HepG2 (cell line): ENCODE results near the gene ZNF367. TPM values are rescaled to one million over a fixed set of nuclear protein-coding genes. Genes with fewer than 3 reads are reported as not detected.

Source experiments
- ERF ChIP-seq: IDR thresholded peaks from 2 replicates; pipeline ENCODE4 v1.6.1; 2018; ENCODE audit warnings: missing biosample characterization, missing genetic modification reagents
- FOXA1 ChIP-seq, 2 experiments: fragments of 450-650 bp in 1 of 2; sonication (generic) in 1 of 2; formaldehyde crosslinking in 1 of 2; IDR thresholded peaks; 2 replicates each; pipeline versions ENCODE4 v1.4.0 to v1.6.1; 2016 to 2020; ENCODE audit warnings: missing genetic modification reagents in 1 of 2
- HOXD1 ChIP-seq: sonication (generic); formaldehyde crosslinking; IDR thresholded peaks from 2 replicates; pipeline ENCODE4 v1.5.0; 2020; ENCODE audit warnings: missing genetic modification reagents
- KDM5B ChIP-seq: sonication (generic); formaldehyde crosslinking; IDR thresholded peaks from 2 replicates; pipeline ENCODE4 v1.4.0; 2020; ENCODE audit warnings: missing genetic modification reagents, mild to moderate bottlenecking, borderline replicate concordance
- MAZ ChIP-seq, 2 experiments: sonication (generic) in 1 of 2; formaldehyde crosslinking in 1 of 2; IDR thresholded peaks; 2 replicates each; pipeline versions ENCODE4 v1.5.0 to v1.6.1; 2012 to 2020; ENCODE audit warnings: low read depth in 2 of 2, mild to moderate bottlenecking in 2 of 2, borderline replicate concordance in 1 of 2, improper control_type of control experiment in 1 of 2, low read length in 1 of 2, missing genetic modification reagents in 1 of 2, moderate library complexity in 1 of 2
- MEIS2 ChIP-seq: sonication (generic); formaldehyde crosslinking; IDR thresholded peaks from 2 replicates; pipeline ENCODE4 v1.9.0; 2021; ENCODE audit warnings: mild to moderate bottlenecking, missing genetic modification reagents
- ZBTB8A ChIP-seq: sonication (generic); formaldehyde crosslinking; IDR thresholded peaks from 2 replicates; pipeline ENCODE4 v1.4.0; 2020; ENCODE audit warnings: mild to moderate bottlenecking, low read depth, missing genetic modification reagents, borderline replicate concordance
- ZFP41 ChIP-seq: sonication (generic); formaldehyde crosslinking; IDR thresholded peaks from 2 replicates; pipeline ENCODE4 v1.4.0; 2020; ENCODE audit warnings: mild to moderate bottlenecking, missing genetic modification reagents, borderline replicate concordance
- ZNF552 ChIP-seq: sonication (generic); formaldehyde crosslinking; IDR thresholded peaks from 2 replicates; pipeline ENCODE4 v1.9.0; 2022; ENCODE audit warnings: missing genetic modification reagents, mild to moderate bottlenecking, borderline replicate concordance
- ZNF589 ChIP-seq: sonication (generic); formaldehyde crosslinking; conservative IDR thresholded peaks from 2 replicates; pipeline ENCODE4 v1.8.0; 2022; ENCODE audit warnings: mild to moderate bottlenecking, moderate library complexity, missing genetic modification reagents
- ZNF616 ChIP-seq: sonication (generic); formaldehyde crosslinking; IDR thresholded peaks from 2 replicates; pipeline ENCODE4 v1.5.0; 2020; ENCODE audit warnings: low read depth, mild to moderate bottlenecking, missing genetic modification reagents
- ZSCAN21 ChIP-seq: sonication (generic); formaldehyde crosslinking; IDR thresholded peaks from 2 replicates; pipeline ENCODE4 v1.8.0; 2022; ENCODE audit warnings: mild to moderate bottlenecking, missing genetic modification reagents, moderate library complexity, borderline replicate concordance
- polyA plus RNA-seq, 8 experiments: library from polyadenylated mRNA; depleted of rRNA in 3 of 8; stranded (reverse) in 7 of 8; unstranded in 1 of 8; fragments of >200 nt; fragmentation: Illumina TruSeq in 4 of 8; extraction: Trizol in 4 of 8; gene quantifications; 2 replicates each; pipeline versions ENCODE4 v1.2.1 to v1.2.3, GENCODE V29; 2011 to 2016; ENCODE audit warnings: low read depth in 4 of 8, missing spikeins in 1 of 8, mixed read lengths in 1 of 8; ENCODE audit not compliant: insufficient read depth in 1 of 8
- total RNA-seq, 5 experiments: library from RNA; depleted of rRNA; stranded (reverse); fragments of >200 nt; fragmentation: Illumina TruSeq; extraction: Trizol; gene quantifications; 2 replicates each; pipeline ENCODE4 v1.2.3, GENCODE V29; 2016; ENCODE audit warnings: low read depth in 1 of 5
- TF ChIP-seq, protein P1 (sequence below), 2 experiments: sonication (generic) in 1 of 2; formaldehyde crosslinking in 1 of 2; IDR thresholded peaks; 2 replicates each; pipeline versions ENCODE4 v1.4.0 to v1.6.1; 2018 to 2020; ENCODE audit warnings: missing genetic modification reagents in 2 of 2, borderline replicate concordance in 1 of 2, low read depth in 1 of 2, mild to moderate bottlenecking in 1 of 2, missing biosample characterization in 1 of 2
- TF ChIP-seq, protein P2 (sequence below): sonication (generic); formaldehyde crosslinking; IDR thresholded peaks from 2 replicates; pipeline ENCODE4 v1.9.0; 2021; ENCODE audit warnings: mild to moderate bottlenecking, missing genetic modification reagents
- TF ChIP-seq, protein P3 (sequence below): IDR thresholded peaks from 2 replicates; pipeline ENCODE4 v1.6.1; 2018; ENCODE audit warnings: missing genetic modification reagents
- TF ChIP-seq, protein P4 (sequence below): sonication (generic); formaldehyde crosslinking; IDR thresholded peaks from 2 replicates; pipeline ENCODE4 v1.8.0; 2022; ENCODE audit warnings: mild to moderate bottlenecking, missing genetic modification reagents, moderate library complexity

Gene ZNF367
- total and polyA plus RNA-seq, 2 of the 13 experiments (the other 11 are each of a cell fraction or from before 2014, with no cell fraction given): 2.9 to 7.7 TPM

DNA sequence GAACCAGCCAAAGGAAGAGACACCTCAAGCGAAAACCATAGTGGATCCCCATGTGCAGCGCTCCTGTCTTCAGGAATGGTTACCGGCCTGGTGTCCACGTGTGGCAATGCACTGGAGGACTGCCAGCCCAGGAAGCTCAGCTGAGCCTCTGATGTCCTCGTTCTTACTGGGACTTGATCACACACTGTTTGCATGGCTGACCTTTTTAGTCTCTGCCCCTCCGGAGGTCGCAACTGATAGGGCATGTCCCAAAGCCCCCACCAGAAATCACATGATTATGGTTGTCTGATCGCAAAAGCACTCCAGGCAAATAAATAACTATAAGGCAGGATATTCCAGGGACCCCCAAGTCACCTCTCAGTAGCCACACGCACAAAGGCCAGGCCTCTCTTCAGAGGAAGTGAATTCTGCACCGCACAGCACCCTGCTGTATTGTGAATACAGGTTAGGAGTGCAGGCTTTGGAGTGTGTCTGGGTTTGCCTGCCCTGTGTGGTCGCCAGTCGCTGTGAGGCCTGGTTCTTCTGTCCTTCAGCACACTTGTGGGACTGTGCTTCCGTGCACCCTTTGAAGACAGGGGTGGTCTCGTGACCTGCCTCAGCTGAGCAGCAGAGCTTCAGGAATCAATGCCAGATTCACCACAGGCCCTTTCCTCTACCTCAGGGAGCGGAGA lies 18.4 kb upstream of the ZNF367 start (continued):
- TF ChIP-seq, protein P1, sequence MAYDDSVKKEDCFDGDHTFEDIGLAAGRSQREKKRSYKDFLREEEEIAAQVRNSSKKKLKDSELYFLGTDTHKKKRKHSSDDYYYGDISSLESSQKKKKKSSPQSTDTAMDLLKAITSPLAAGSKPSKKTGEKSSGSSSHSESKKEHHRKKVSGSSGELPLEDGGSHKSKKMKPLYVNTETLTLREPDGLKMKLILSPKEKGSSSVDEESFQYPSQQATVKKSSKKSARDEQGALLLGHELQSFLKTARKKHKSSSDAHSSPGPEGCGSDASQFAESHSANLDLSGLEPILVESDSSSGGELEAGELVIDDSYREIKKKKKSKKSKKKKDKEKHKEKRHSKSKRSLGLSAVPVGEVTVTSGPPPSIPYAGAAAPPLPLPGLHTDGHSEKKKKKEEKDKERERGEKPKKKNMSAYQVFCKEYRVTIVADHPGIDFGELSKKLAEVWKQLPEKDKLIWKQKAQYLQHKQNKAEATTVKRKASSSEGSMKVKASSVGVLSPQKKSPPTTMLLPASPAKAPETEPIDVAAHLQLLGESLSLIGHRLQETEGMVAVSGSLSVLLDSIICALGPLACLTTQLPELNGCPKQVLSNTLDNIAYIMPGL (CRISPR knock-in tag; IDR thresholded peaks at IDR 0.05; ENCODE audit: borderline replicate concordance in 1 of 2, low read depth in 1 of 2): peak; percentile 50 to 80; a peak in 3 of 4 replicates
- TF ChIP-seq ERF (CRISPR knock-in tag): peak; percentile 92
- TF ChIP-seq ZNF616 (CRISPR knock-in tag): peak; percentile 93
- TF ChIP-seq, protein P2, sequence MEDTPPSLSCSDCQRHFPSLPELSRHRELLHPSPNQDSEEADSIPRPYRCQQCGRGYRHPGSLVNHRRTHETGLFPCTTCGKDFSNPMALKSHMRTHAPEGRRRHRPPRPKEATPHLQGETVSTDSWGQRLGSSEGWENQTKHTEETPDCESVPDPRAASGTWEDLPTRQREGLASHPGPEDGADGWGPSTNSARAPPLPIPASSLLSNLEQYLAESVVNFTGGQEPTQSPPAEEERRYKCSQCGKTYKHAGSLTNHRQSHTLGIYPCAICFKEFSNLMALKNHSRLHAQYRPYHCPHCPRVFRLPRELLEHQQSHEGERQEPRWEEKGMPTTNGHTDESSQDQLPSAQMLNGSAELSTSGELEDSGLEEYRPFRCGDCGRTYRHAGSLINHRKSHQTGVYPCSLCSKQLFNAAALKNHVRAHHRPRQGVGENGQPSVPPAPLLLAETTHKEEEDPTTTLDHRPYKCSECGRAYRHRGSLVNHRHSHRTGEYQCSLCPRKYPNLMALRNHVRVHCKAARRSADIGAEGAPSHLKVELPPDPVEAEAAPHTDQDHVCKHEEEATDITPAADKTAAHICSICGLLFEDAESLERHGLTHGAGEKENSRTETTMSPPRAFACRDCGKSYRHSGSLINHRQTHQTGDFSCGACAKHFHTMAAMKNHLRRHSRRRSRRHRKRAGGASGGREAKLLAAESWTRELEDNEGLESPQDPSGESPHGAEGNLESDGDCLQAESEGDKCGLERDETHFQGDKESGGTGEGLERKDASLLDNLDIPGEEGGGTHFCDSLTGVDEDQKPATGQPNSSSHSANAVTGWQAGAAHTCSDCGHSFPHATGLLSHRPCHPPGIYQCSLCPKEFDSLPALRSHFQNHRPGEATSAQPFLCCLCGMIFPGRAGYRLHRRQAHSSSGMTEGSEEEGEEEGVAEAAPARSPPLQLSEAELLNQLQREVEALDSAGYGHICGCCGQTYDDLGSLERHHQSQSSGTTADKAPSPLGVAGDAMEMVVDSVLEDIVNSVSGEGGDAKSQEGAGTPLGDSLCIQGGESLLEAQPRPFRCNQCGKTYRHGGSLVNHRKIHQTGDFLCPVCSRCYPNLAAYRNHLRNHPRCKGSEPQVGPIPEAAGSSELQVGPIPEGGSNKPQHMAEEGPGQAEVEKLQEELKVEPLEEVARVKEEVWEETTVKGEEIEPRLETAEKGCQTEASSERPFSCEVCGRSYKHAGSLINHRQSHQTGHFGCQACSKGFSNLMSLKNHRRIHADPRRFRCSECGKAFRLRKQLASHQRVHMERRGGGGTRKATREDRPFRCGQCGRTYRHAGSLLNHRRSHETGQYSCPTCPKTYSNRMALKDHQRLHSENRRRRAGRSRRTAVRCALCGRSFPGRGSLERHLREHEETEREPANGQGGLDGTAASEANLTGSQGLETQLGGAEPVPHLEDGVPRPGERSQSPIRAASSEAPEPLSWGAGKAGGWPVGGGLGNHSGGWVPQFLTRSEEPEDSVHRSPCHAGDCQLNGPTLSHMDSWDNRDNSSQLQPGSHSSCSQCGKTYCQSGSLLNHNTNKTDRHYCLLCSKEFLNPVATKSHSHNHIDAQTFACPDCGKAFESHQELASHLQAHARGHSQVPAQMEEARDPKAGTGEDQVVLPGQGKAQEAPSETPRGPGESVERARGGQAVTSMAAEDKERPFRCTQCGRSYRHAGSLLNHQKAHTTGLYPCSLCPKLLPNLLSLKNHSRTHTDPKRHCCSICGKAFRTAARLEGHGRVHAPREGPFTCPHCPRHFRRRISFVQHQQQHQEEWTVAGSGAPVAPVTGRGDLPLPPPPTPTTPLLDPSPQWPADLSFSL: peak; percentile 43; the same call in 1 of the 2 replicates
- TF ChIP-seq MEIS2: peak; percentile 81; the same call in 1 of the 2 replicates
- TF ChIP-seq ZSCAN21 (CRISPR knock-in tag): peak; percentile 75
- TF ChIP-seq, protein P3, sequence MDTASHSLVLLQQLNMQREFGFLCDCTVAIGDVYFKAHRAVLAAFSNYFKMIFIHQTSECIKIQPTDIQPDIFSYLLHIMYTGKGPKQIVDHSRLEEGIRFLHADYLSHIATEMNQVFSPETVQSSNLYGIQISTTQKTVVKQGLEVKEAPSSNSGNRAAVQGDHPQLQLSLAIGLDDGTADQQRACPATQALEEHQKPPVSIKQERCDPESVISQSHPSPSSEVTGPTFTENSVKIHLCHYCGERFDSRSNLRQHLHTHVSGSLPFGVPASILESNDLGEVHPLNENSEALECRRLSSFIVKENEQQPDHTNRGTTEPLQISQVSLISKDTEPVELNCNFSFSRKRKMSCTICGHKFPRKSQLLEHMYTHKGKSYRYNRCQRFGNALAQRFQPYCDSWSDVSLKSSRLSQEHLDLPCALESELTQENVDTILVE (CRISPR knock-in tag): peak; percentile 60
- no peak for TF ChIP-seq MAZ (IDR thresholded peaks at IDR 0.05; ENCODE audit: borderline replicate concordance, low read depth, low read length)
- TF ChIP-seq MAZ (CRISPR knock-in tag; IDR thresholded peaks at IDR 0.05; ENCODE audit: low read depth): peak; percentile 84
- TF ChIP-seq HOXD1: 0 out of 2 replicates have a peak, but pooled peaks have one; percentile 52
- TF ChIP-seq FOXA1 (IDR thresholded peaks at IDR 0.05): no peak
- TF ChIP-seq FOXA1 (CRISPR knock-in tag; IDR thresholded peaks at IDR 0.05): peak; percentile 7; the same call in 1 of the 2 replicates
- peak; percentile 68; the same call in 1 of the 2 replicates for TF ChIP-seq ZBTB8A
- TF ChIP-seq, protein P4, sequence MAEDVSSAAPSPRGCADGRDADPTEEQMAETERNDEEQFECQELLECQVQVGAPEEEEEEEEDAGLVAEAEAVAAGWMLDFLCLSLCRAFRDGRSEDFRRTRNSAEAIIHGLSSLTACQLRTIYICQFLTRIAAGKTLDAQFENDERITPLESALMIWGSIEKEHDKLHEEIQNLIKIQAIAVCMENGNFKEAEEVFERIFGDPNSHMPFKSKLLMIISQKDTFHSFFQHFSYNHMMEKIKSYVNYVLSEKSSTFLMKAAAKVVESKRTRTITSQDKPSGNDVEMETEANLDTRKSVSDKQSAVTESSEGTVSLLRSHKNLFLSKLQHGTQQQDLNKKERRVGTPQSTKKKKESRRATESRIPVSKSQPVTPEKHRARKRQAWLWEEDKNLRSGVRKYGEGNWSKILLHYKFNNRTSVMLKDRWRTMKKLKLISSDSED: no peak
- peak; percentile 83; the same call in 1 of the 2 replicates for TF ChIP-seq KDM5B
- peak; percentile 91; the same call in 1 of the 2 replicates for TF ChIP-seq ZFP41 (CRISPR knock-in tag)
- TF ChIP-seq ZNF589 (CRISPR knock-in tag): peak; percentile 77; the same call in 1 of the 2 replicates
- peak; percentile 75; the same call in 1 of the 2 replicates for TF ChIP-seq ZNF552 (CRISPR knock-in tag)
